ENCODE data around the gene ZDHHC11B. TPM values are rescaled to one million over a fixed set of nuclear protein-coding genes. Genes with fewer than 3 reads are reported as not detected.
"Not testable (repeated sequence)": the region's sequence is repeated elsewhere in the genome, so short reads cannot be mapped to it uniquely, and the experiment has no call there.

Gene ZDHHC11B
- total RNA-seq, 1 experiment from 2014 or later: 1.4 TPM

DNA sequence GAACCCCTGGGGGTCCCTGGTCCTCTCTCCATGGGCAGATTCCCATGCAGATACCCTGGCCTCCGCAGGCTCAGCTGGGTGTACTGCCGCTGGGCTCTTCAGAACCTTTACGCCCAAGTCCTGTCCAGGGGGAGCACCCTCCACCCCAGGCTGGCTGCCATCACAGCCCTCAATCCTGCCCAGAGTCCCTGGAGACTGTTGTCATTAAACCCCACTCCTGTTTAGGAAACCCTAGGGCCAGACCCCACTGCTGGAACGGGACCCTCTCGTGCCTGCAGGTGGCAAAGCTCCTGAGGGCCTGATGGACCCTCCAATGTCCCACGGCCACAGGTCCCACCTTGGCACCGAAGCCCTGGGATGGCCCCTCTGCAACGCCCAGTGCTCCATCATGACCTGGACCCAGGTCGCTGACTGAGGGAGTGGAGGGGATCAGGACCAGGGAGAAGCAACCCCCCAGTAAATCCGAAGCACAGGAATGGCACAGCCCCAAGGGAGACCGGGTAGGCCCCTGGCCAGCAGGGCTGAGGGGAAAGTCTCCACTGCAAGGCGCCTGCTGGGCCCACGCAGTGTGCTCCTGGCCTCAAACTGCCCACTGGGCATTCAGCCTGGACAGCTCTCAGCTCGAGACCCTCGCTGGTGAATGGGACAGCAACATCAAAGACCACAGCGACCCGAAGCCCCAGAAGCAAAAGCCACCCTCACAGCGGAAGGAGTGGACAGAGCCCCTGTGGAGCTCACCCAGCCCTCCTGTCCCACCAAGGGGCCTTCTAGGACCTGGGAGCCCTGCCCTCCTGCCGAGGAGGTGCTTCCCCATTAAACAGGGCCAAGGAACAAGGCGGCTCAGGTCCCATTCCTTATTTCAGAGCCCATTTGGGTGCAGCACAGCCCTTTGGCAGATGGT is 8.3 kb downstream of the ZDHHC11B start:
- H3K14ac ChIP-seq (ENCODE audit: insufficient read depth, low read length): no peak overlapping the region; the same call in 1 of the 2 replicates
- H4K20me1 ChIP-seq (ENCODE audit: control insufficient read depth, insufficient read depth, insufficient read length): no peaks in the 10 kb centered on the region
- no peak overlapping the region for H4K91ac ChIP-seq (ENCODE audit: insufficient read length, low read depth, low read length)
- H2BK5ac ChIP-seq (ENCODE audit: insufficient read length, low read length): no peak overlapping the region
- Mint-ChIP-seq H3K27me3 (ENCODE audit: low read depth) (peaks cover 10% of the 10 kb centered on the region), H3K9me3 (peaks cover 0 to 4% of the 10 kb centered on the region in 2 experiments; a peak in 2 of 5 replicates), H3K27ac (no peak overlapping the region), H3K36me3 (ENCODE audit: insufficient read depth in 1 of 3, low read depth in 3 of 3) (peaks cover 0 to 3% (median 2%) of the 10 kb centered on the region in 3 experiments; a peak in 4 of 7 replicates), H3K4me1 (peaks cover 2 to 3% of the 10 kb centered on the region in 2 experiments; a peak in 3 of 4 replicates), H3K4me3 (no peak overlapping the region)
- H4K8ac ChIP-seq (replicated peaks; ENCODE audit: insufficient read length, low read depth, low read length): no peak overlapping the region
- no peak overlapping the region for H2BK15ac ChIP-seq (ENCODE audit: low read depth, low read length)
- no peak overlapping the region for H3K56ac ChIP-seq (ENCODE audit: insufficient read length, low read depth, low read length)
- no peak overlapping the region for H3K18ac ChIP-seq (ENCODE audit: insufficient read length, low read depth, low read length)
- no peaks in the 10 kb centered on the region for H3K27me3 ChIP-seq (ENCODE audit: insufficient read depth, low read length)
- H3K27ac ChIP-seq (ENCODE audit: insufficient read length, low read depth, low read length): no peak overlapping the region
- no peak overlapping the region for H3K23ac ChIP-seq (ENCODE audit: insufficient read length, low read depth, low read length)
- H2AFZ ChIP-seq (ENCODE audit: low read length): no peak overlapping the region
- no peaks in the 10 kb centered on the region for H3K4me1 ChIP-seq (ENCODE audit: insufficient read depth, low read length)
- H3K23me2 ChIP-seq (ENCODE audit: insufficient read length, low read depth, low read length, poor library complexity, severe bottlenecking): no peaks in the 10 kb centered on the region
- no peak overlapping the region for H3K9ac ChIP-seq (ENCODE audit: extremely low read depth, insufficient read length, low read length)
- H3K9me3 ChIP-seq (ENCODE audit: control insufficient read depth, low read depth, low read length): no peaks in the 10 kb centered on the region
- H2BK120ac ChIP-seq (ENCODE audit: low read depth, low read length, poor library complexity, severe bottlenecking): no peak overlapping the region
- no peaks in the 10 kb centered on the region for H3K79me1 ChIP-seq (ENCODE audit: insufficient read depth, low read depth, low read length, poor library complexity, severe bottlenecking)
- TF ChIP-seq, protein P1, sequence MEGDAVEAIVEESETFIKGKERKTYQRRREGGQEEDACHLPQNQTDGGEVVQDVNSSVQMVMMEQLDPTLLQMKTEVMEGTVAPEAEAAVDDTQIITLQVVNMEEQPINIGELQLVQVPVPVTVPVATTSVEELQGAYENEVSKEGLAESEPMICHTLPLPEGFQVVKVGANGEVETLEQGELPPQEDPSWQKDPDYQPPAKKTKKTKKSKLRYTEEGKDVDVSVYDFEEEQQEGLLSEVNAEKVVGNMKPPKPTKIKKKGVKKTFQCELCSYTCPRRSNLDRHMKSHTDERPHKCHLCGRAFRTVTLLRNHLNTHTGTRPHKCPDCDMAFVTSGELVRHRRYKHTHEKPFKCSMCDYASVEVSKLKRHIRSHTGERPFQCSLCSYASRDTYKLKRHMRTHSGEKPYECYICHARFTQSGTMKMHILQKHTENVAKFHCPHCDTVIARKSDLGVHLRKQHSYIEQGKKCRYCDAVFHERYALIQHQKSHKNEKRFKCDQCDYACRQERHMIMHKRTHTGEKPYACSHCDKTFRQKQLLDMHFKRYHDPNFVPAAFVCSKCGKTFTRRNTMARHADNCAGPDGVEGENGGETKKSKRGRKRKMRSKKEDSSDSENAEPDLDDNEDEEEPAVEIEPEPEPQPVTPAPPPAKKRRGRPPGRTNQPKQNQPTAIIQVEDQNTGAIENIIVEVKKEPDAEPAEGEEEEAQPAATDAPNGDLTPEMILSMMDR (conservative IDR thresholded peaks at IDR 0.05): no peak
- H2BK12ac ChIP-seq (ENCODE audit: insufficient read length, low read depth, low read length): no peak overlapping the region
- H2AK5ac ChIP-seq (ENCODE audit: insufficient read length, low read length): no peak overlapping the region
- no CpG with 5 or more reads among the region's 20 CpGs for WGBS (ENCODE audit: extremely low coverage, insufficient read length, low lambda C conversion rate)
- H3K4ac ChIP-seq (ENCODE audit: low read depth, low read length): no peak overlapping the region
- no peak overlapping the region for H2BK20ac ChIP-seq (ENCODE audit: low read depth, low read length, poor library complexity, severe bottlenecking)
- no peak overlapping the region for H3T11ph ChIP-seq (ENCODE audit: low read length)
- H4K5ac ChIP-seq (ENCODE audit: insufficient read length, low read depth, low read length): no peak overlapping the region
- H3K79me2 ChIP-seq (ENCODE audit: insufficient read depth, low read length): no peaks in the 10 kb centered on the region
- no peak overlapping the region for H3K4me2 ChIP-seq (ENCODE audit: insufficient read depth, insufficient read length, low read length)
- peak; percentile 22 for DNase-seq

DNA sequence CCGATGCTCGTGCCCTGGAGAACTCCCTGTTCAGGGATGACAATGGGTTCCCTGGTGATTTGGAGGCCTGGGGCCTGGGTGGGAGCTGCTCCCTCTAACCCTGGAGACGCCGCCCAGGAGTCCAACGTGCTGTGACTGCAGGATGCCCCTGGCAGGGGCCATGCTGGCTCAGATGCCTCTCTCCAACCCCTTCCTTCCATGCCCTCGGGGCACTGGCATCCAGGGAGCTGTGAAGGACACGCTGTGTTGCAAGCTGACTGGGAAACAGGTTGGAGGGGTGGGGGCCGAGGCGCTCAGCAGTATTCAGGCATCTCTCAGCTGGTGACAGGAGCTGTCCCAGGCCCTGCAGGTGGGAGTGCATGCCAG is 9.0 kb downstream of the ZDHHC11B start:
- not testable (repeated sequence) for H3K14ac ChIP-seq (ENCODE audit: insufficient read depth, low read length); H3K27ac ChIP-seq (ENCODE audit: insufficient read length, low read depth, low read length); H4K20me1 ChIP-seq (ENCODE audit: control insufficient read depth, insufficient read depth, insufficient read length); H2BK15ac ChIP-seq (ENCODE audit: low read depth, low read length); H3K23ac ChIP-seq (ENCODE audit: insufficient read length, low read depth, low read length); H4K91ac ChIP-seq (ENCODE audit: insufficient read length, low read depth, low read length); H3K9me3 Mint-ChIP-seq; H3K27me3 Mint-ChIP-seq (ENCODE audit: low read depth); H3K56ac ChIP-seq (ENCODE audit: insufficient read length, low read depth, low read length); H3K4me1 ChIP-seq (ENCODE audit: insufficient read depth, low read length); H3K18ac ChIP-seq (ENCODE audit: insufficient read length, low read depth, low read length); H3K4ac ChIP-seq (ENCODE audit: low read depth, low read length); H2AFZ ChIP-seq (ENCODE audit: low read length); H3K27ac Mint-ChIP-seq; H3K4me1 Mint-ChIP-seq; H3K36me3 Mint-ChIP-seq (ENCODE audit: insufficient read depth in 1 of 3, low read depth in 3 of 3); H2BK20ac ChIP-seq (ENCODE audit: low read depth, low read length, poor library complexity, severe bottlenecking); H4K5ac ChIP-seq (ENCODE audit: insufficient read length, low read depth, low read length); H3K27me3 ChIP-seq (ENCODE audit: insufficient read depth, low read length); H3K4me3 Mint-ChIP-seq; H4K8ac ChIP-seq (replicated peaks; ENCODE audit: insufficient read length, low read depth, low read length); H3K9me3 ChIP-seq (ENCODE audit: control insufficient read depth, low read depth, low read length); H3K9ac ChIP-seq (ENCODE audit: extremely low read depth, insufficient read length, low read length); H3K79me2 ChIP-seq (ENCODE audit: insufficient read depth, low read length); H3T11ph ChIP-seq (ENCODE audit: low read length); H2BK120ac ChIP-seq (ENCODE audit: low read depth, low read length, poor library complexity, severe bottlenecking); H2AK5ac ChIP-seq (ENCODE audit: insufficient read length, low read length); H3K4me2 ChIP-seq (ENCODE audit: insufficient read depth, insufficient read length, low read length); H2BK5ac ChIP-seq (ENCODE audit: insufficient read length, low read length); H2BK12ac ChIP-seq (ENCODE audit: insufficient read length, low read depth, low read length); H3K79me1 ChIP-seq (ENCODE audit: insufficient read depth, low read depth, low read length, poor library complexity, severe bottlenecking); H3K23me2 ChIP-seq (ENCODE audit: insufficient read length, low read depth, low read length, poor library complexity, severe bottlenecking)
- no CpG with 5 or more reads among the region's 9 CpGs for WGBS (ENCODE audit: extremely low coverage, insufficient read length, low lambda C conversion rate)
- peak; percentile 21 for DNase-seq
